BE2C (cell line): ENCODE data around the gene GRIK2.

Experiments
- DNase-seq: peaks from one replicate; pipeline ENCODE4 v3.0.0-alpha.2; 2020
- H3K27me3 ChIP-seq: fragments of 250-450 bp; sonication (Bioruptor Pico); 2 replicates; pipeline ENCODE4 v1.5.1; 2020; ENCODE audit warnings: mild to moderate bottlenecking
- H3K36me3 ChIP-seq: fragments of 250-450 bp; sonication (Bioruptor Pico); 2 replicates; pipeline ENCODE4 v1.5.1; 2020; ENCODE audit warnings: mild to moderate bottlenecking
- H3K4me1 ChIP-seq: fragments of 250-450 bp; sonication (Bioruptor Pico); 2 replicates; pipeline ENCODE4 v1.5.1; 2020
- H3K4me3 ChIP-seq: 2 replicates; pipeline ENCODE4 v1.5.1; 2011; ENCODE audit warnings: low read depth, low read length
- H3K9me3 ChIP-seq: fragments of 250-450 bp; sonication (Bioruptor Pico); 2 replicates; pipeline ENCODE4 v1.5.1; 2020
- CTCF ChIP-seq: IDR thresholded peaks from 2 replicates; pipeline ENCODE4 v1.5.1; 2012; ENCODE audit warnings: mild to moderate bottlenecking, low read depth, low read length

GRIK2 gene

GRCh38 chr6:101818051-101818450 lies 424.5 kb downstream of the GRIK2 start:
- TF ChIP-seq CTCF: no peak
- H3K36me3 ChIP-seq: peaks cover 2% of the 10 kb centered on the region; the same call in 1 of the 2 replicates
- peak overlapping the region; percentile 25 for H3K4me3 ChIP-seq
- peaks cover 4% of the 10 kb centered on the region; the same call in 1 of the 2 replicates for H3K4me1 ChIP-seq
- H3K27me3 ChIP-seq: no peaks in the 10 kb centered on the region
- H3K9me3 ChIP-seq: no peaks in the 10 kb centered on the region
- no peak for DNase-seq

GRCh38 chr6:101824551-101825345 lies 431.2 kb downstream of the GRIK2 start:
- H3K4me1 ChIP-seq: no peaks in the 10 kb centered on the region
- no peak overlapping the region for H3K4me3 ChIP-seq
- TF ChIP-seq CTCF: no peak
- no peaks in the 10 kb centered on the region; the same call in 1 of the 2 replicates for H3K9me3 ChIP-seq
- no peak for DNase-seq
- peaks cover 2% of the 10 kb centered on the region for H3K36me3 ChIP-seq
- H3K27me3 ChIP-seq: no peaks in the 10 kb centered on the region

- Histone ChIP-seq H3K4me3 (no peak overlapping the region), H3K4me1 (no peaks in the 10 kb centered on the region), H3K36me3 (no peaks in the 10 kb centered on the region; the same call in 1 of the 2 replicates), H3K9me3 (no peaks in the 10 kb centered on the region; the same call in 1 of the 2 replicates), H3K27me3 (no peaks in the 10 kb centered on the region)
- TF ChIP-seq CTCF: no peak
- no peak for DNase-seq
These were observed 432.8 kb downstream of the GRIK2 start for GRCh38 chr6:101826269-101826668.

GRCh38 chr6:101826678-101827077 lies 433.2 kb downstream of the GRIK2 start:
- no peak for TF ChIP-seq CTCF
- no peaks in the 10 kb centered on the region; the same call in 1 of the 2 replicates for H3K9me3 ChIP-seq
- no peaks in the 10 kb centered on the region; the same call in 1 of the 2 replicates for H3K36me3 ChIP-seq
- H3K27me3 ChIP-seq: no peaks in the 10 kb centered on the region
- DNase-seq: no peak
- H3K4me1 ChIP-seq: no peaks in the 10 kb centered on the region
- no peak overlapping the region for H3K4me3 ChIP-seq

GRCh38 chr6:101830501-101831031 lies 437.1 kb downstream of the GRIK2 start:
- H3K4me1 ChIP-seq: no peaks in the 10 kb centered on the region
- no peak overlapping the region for H3K4me3 ChIP-seq
- DNase-seq: no peak
- no peaks in the 10 kb centered on the region; the same call in 1 of the 2 replicates for H3K9me3 ChIP-seq
- no peaks in the 10 kb centered on the region for H3K27me3 ChIP-seq
- TF ChIP-seq CTCF: no peak
- H3K36me3 ChIP-seq: no peaks in the 10 kb centered on the region; the same call in 1 of the 2 replicates

- no peaks in the 10 kb centered on the region; the same call in 1 of the 2 replicates for H3K9me3 ChIP-seq
- H3K27me3 ChIP-seq: no peaks in the 10 kb centered on the region
- TF ChIP-seq CTCF: no peak
- no peaks in the 10 kb centered on the region; the same call in 1 of the 2 replicates for H3K36me3 ChIP-seq
- DNase-seq: no peak
- no peaks in the 10 kb centered on the region for H3K4me1 ChIP-seq
- H3K4me3 ChIP-seq: no peak overlapping the region
These were observed 438.9 kb downstream of the GRIK2 start for GRCh38 chr6:101832371-101832770.
